Liver (tissue), 3 donors: ENCODE data around the gene CEP83.

Experiments
- ATF3 ChIP-seq: IDR thresholded peaks from 2 replicates; pipeline ENCODE4 v1.6.1; 2016; ENCODE audit warnings: antibody characterized with exemption
- CTCF ChIP-seq: fragments of 150-350 bp; IDR thresholded peaks from 2 replicates; pipeline ENCODE4 v1.5.1; 2017; ENCODE audit warnings: improper control_type of control experiment, low read depth, low read length; ENCODE audit not compliant: missing input control
- EGR1 ChIP-seq, 2 donors: IDR thresholded peaks; 2 replicates each; pipeline ENCODE4 v1.6.1; 2016 to 2018; ENCODE audit warnings: antibody characterized with exemption in 2 of 2, low read depth in 2 of 2
- GABPA ChIP-seq, 2 donors: IDR thresholded peaks in 1 of 2; conservative IDR thresholded peaks in 1 of 2; 2 replicates each; pipeline ENCODE4 v1.6.1; 2016; ENCODE audit warnings: antibody characterized with exemption in 2 of 2, mild to moderate bottlenecking in 1 of 2, moderate library complexity in 1 of 2
- HNF4G ChIP-seq: IDR thresholded peaks from 2 replicates; pipeline ENCODE4 v1.6.1; 2016; ENCODE audit warnings: antibody characterized with exemption
- JUND ChIP-seq, 2 donors: IDR thresholded peaks; 2 replicates each; pipeline ENCODE4 v1.6.1; 2016; ENCODE audit warnings: antibody characterized with exemption in 2 of 2
- MAX ChIP-seq: IDR thresholded peaks from 2 replicates; pipeline ENCODE4 v1.6.1; 2016; ENCODE audit warnings: antibody characterized with exemption
- NR2F2 ChIP-seq: IDR thresholded peaks from 2 replicates; pipeline ENCODE4 v1.6.1; 2016; ENCODE audit warnings: antibody characterized with exemption
- RAD21 ChIP-seq, 2 donors: IDR thresholded peaks; 2 replicates each; pipeline ENCODE4 v1.6.1; 2016; ENCODE audit warnings: antibody characterized with exemption in 2 of 2, mild to moderate bottlenecking in 2 of 2
- REST ChIP-seq: IDR thresholded peaks from 2 replicates; pipeline ENCODE4 v1.6.1; 2016; ENCODE audit warnings: antibody characterized with exemption, mild to moderate bottlenecking
- SP1 ChIP-seq: IDR thresholded peaks from 2 replicates; pipeline ENCODE4 v1.6.1; 2018; ENCODE audit warnings: antibody characterized with exemption, mild to moderate bottlenecking
- TAF1 ChIP-seq: conservative IDR thresholded peaks from 2 replicates; pipeline ENCODE4 v1.6.1; 2016; ENCODE audit warnings: antibody characterized with exemption, mild to moderate bottlenecking
- YY1 ChIP-seq: IDR thresholded peaks from 2 replicates; pipeline ENCODE4 v1.6.1; 2016; ENCODE audit warnings: antibody characterized with exemption, mild to moderate bottlenecking
- ZBTB33 ChIP-seq: IDR thresholded peaks from 2 replicates; pipeline ENCODE4 v1.6.1; 2016; ENCODE audit warnings: antibody characterized with exemption
- donor health status: healthy.
- donor health status: healthy.

GRCh38 chr12:94287245-94287628 is 172.4 kb downstream of the CEP83 start:
- TF ChIP-seq CTCF (no peak), RAD21 (IDR thresholded peaks at IDR 0.05) (no peak), ZBTB33 (no peak), REST (no peak), ATF3 (no peak), YY1 (no peak), EGR1 (IDR thresholded peaks at IDR 0.05; ENCODE audit: low read depth in 2 of 2) (no peak), JUND (IDR thresholded peaks at IDR 0.05) (no peak), GABPA (IDR thresholded peaks at IDR 0.05 in 1 of 2, conservative IDR thresholded peaks at IDR 0.05 in 1 of 2) (no peak), NR2F2 (no peak), MAX (no peak), TAF1 (no peak), HNF4G (no peak), SP1 (no peak)
